Loucy (cell line): ENCODE results near the gene SLIT1.

Experiments
- H2AFZ ChIP-seq: fragments of 200-600 bp; sonication (generic); 2 replicates; pipeline ENCODE4 v1.6.0; 2016; ENCODE audit warnings: antibody characterized with exemption, mild to moderate bottlenecking, low read length, moderate library complexity
- H3F3A ChIP-seq: fragments of 200-600 bp; 2 replicates; pipeline ENCODE4 v1.6.0; 2016; ENCODE audit warnings: antibody characterized with exemption, low read depth, mild to moderate bottlenecking
- H3K27me3 ChIP-seq: fragments of 200-600 bp; sonication (generic); 2 replicates; pipeline ENCODE4 v1.6.1; 2014; ENCODE audit warnings: low read length, mild to moderate bottlenecking; ENCODE audit not compliant: insufficient read depth, poor library complexity, severe bottlenecking
- H3K36me3 ChIP-seq: fragments of 200-600 bp; sonication (generic); 2 replicates; pipeline ENCODE4 v1.6.1; 2016; ENCODE audit warnings: low read length; ENCODE audit not compliant: insufficient read depth
- H3K4me1 ChIP-seq: fragments of 200-600 bp; sonication (generic); 2 replicates; pipeline ENCODE4 v1.5.1; 2014; ENCODE audit warnings: low read length, mild to moderate bottlenecking; ENCODE audit not compliant: insufficient read depth, poor library complexity, severe bottlenecking
- H3K4me2 ChIP-seq: fragments of 200-600 bp; sonication (generic); 2 replicates; pipeline ENCODE4 v1.6.0; 2014; ENCODE audit warnings: antibody characterized with exemption, low read length, low read depth, mild to moderate bottlenecking; ENCODE audit not compliant: poor library complexity, severe bottlenecking
- H3K4me3 ChIP-seq: fragments of 200-600 bp; sonication (generic); 2 replicates; pipeline ENCODE4 v1.5.1; 2014; ENCODE audit warnings: low read length, mild to moderate bottlenecking, mixed read lengths; ENCODE audit not compliant: poor library complexity, severe bottlenecking
- H3K79me2 ChIP-seq: fragments of 200-600 bp; sonication (generic); 2 replicates; pipeline ENCODE4 v1.6.1; 2014; ENCODE audit warnings: low read length; ENCODE audit not compliant: insufficient read depth
- H3K9ac ChIP-seq: fragments of 200-600 bp; sonication (generic); 2 replicates; pipeline ENCODE4 v1.6.0; 2014; ENCODE audit warnings: mild to moderate bottlenecking, low read depth, low read length, moderate library complexity; ENCODE audit not compliant: poor library complexity, severe bottlenecking
- H3K9me2 ChIP-seq: fragments of 200-600 bp; sonication (generic); replicated peaks from 2 replicates; pipeline ENCODE4 v1.6.1; 2016; ENCODE audit warnings: low read depth, low read length, mixed read lengths
- H3K9me3 ChIP-seq: fragments of 200-600 bp; sonication (generic); 2 replicates; pipeline ENCODE4 v1.6.1; 2014; ENCODE audit warnings: mild to moderate bottlenecking, antibody characterized with exemption, low read length, low read depth; ENCODE audit not compliant: insufficient read depth
- H4K20me1 ChIP-seq: fragments of 200-600 bp; sonication (generic); 2 replicates; pipeline ENCODE4 v1.6.0; 2014; ENCODE audit warnings: antibody characterized with exemption, low read length, mild to moderate bottlenecking; ENCODE audit not compliant: insufficient read depth, poor library complexity, severe bottlenecking
- CTCF ChIP-seq: fragments of 200-600 bp; sonication (generic); conservative IDR thresholded peaks from 2 replicates; pipeline ENCODE4 v1.5.1; 2014; ENCODE audit warnings: mild to moderate bottlenecking, antibody characterized with exemption, low read length
- EZH2phosphoT487 ChIP-seq: fragments of 200-600 bp; IDR thresholded peaks from 2 replicates; pipeline ENCODE4 v1.6.1; 2018; ENCODE audit warnings: antibody characterized with exemption, mild to moderate bottlenecking, moderate library complexity, borderline replicate concordance

The SLIT1 gene

GRCh38 chr10:96999987-97000386, 185.8 kb downstream of the SLIT1 start:
- TF ChIP-seq CTCF (no peak), EZH2phosphoT487 (no peak)
- no peak overlapping the region for H3K4me2 ChIP-seq

GRCh38 chr10:96999337-96999736, 186.4 kb downstream of the SLIT1 start:
- TF ChIP-seq EZH2phosphoT487 = no peak
- no peak for TF ChIP-seq CTCF
- no peak overlapping the region for H3K4me2 ChIP-seq
- no peak overlapping the region for H3K4me3 ChIP-seq
- no peaks in the 10 kb centered on the region for H3K9me2 ChIP-seq
- H3K9ac ChIP-seq = no peak overlapping the region
- no peak overlapping the region for H2AFZ ChIP-seq
- no peaks in the 10 kb centered on the region for H4K20me1 ChIP-seq
- H3K4me1 ChIP-seq = no peaks in the 10 kb centered on the region
- no peaks in the 10 kb centered on the region for H3K79me2 ChIP-seq
- no peaks in the 10 kb centered on the region for H3K27me3 ChIP-seq
- no peaks in the 10 kb centered on the region for H3K9me3 ChIP-seq
- no peaks in the 10 kb centered on the region for H3F3A ChIP-seq
- H3K36me3 ChIP-seq = no peaks in the 10 kb centered on the region

More at GRCh38 chr10:96999987-97000386, 185.8 kb downstream of the SLIT1 start:
- H3K4me1 ChIP-seq = no peaks in the 10 kb centered on the region
- H3K9me2 ChIP-seq = no peaks in the 10 kb centered on the region
- H3K9me3 ChIP-seq = no peaks in the 10 kb centered on the region
- H3F3A ChIP-seq = no peaks in the 10 kb centered on the region
- H4K20me1 ChIP-seq = no peaks in the 10 kb centered on the region
- no peak overlapping the region for H3K4me3 ChIP-seq
- H2AFZ ChIP-seq = no peak overlapping the region
- no peaks in the 10 kb centered on the region for H3K36me3 ChIP-seq
- H3K9ac ChIP-seq = no peak overlapping the region
- H3K27me3 ChIP-seq = no peaks in the 10 kb centered on the region
- H3K79me2 ChIP-seq = no peaks in the 10 kb centered on the region

- Histone ChIP-seq H3K4me1 (no peaks in the 10 kb centered on the region), H3F3A (no peaks in the 10 kb centered on the region), H4K20me1 (no peaks in the 10 kb centered on the region), H3K27me3 (no peaks in the 10 kb centered on the region), H3K4me2 (no peak overlapping the region), H3K9me2 (no peaks in the 10 kb centered on the region), H3K36me3 (no peaks in the 10 kb centered on the region), H3K9me3 (no peaks in the 10 kb centered on the region), H3K79me2 (no peaks in the 10 kb centered on the region), H2AFZ (no peak overlapping the region), H3K4me3 (no peak overlapping the region), H3K9ac (no peak overlapping the region)
- TF ChIP-seq CTCF (no peak), EZH2phosphoT487 (no peak)
Measured at GRCh38 chr10:96998329-96998888, 187.3 kb downstream of the SLIT1 start.
